HUES6 (cell line): ENCODE data around the gene HSBP1L1.

ENCODE experiments used
- H3K27ac ChIP-seq: 2 replicates; pipeline ENCODE4 v1.7.0; 2013; ENCODE audit warnings: low read depth, mild to moderate bottlenecking, low read length, inconsistent platforms
- H3K27me3 ChIP-seq: 2 replicates; pipeline ENCODE4 v1.6.1; 2013; ENCODE audit warnings: low read length; ENCODE audit not compliant: control insufficient read depth, insufficient read depth
- H3K36me3 ChIP-seq: 2 replicates; pipeline ENCODE4 v1.6.1; 2013; ENCODE audit warnings: low read length; ENCODE audit not compliant: control insufficient read depth, insufficient read depth
- H3K4me1 ChIP-seq: 2 replicates; pipeline ENCODE4 v1.6.1; 2013; ENCODE audit warnings: low read length; ENCODE audit not compliant: control insufficient read depth, insufficient read depth
- H3K4me3 ChIP-seq: 2 replicates; pipeline ENCODE4 v1.5.1; 2013; ENCODE audit warnings: low read depth, low read length
- H3K9ac ChIP-seq: one replicate; pipeline ENCODE4 v1.6.1; 2013; ENCODE audit warnings: mild to moderate bottlenecking, low read length
- H3K9me3 ChIP-seq: 2 replicates; pipeline ENCODE4 v1.6.1; 2013; ENCODE audit warnings: low read depth, low read length; ENCODE audit not compliant: control insufficient read depth, insufficient read depth

The HSBP1L1 gene

DNA sequence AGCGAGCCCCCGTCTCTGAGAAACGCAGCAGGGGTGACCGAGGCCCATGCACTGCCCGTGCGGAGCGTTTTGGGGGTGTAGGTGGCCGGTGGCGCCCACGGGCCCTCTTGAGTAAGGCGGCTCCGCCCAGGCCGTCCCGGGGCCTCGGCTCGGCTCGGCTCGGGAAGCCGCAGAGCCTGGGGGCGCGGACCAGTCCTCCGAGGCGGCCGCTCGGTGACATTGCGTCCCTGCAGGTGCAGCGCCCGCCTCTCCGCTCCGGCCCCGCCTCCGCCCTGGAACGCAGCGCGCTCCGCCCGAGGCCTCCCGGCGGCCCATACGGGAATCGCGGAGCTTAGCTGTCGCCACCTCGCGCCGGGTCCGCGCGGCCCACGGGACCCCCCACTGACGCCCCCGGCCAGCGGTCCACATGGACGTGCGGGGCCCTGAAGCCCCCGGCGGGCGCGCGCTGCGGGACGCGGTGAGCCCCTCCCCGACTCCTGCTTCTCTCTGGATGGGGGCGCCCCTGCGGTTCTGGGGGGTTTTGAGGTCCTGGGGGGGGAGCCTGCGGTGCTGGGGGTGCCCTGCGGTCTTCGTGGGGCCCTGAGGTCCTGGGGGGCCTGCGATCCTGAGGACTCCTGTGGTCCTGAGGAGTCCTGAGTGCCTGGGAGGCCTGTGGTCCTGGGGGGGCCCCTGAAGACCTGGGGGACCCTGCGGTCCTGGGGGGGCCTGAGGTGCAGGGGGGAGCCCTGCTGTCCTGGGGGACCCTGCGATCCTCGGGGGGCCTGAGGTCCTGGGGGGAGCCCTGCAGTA, at the start of gene HSBP1L1:
Gene HSBP1L1 (plus strand): TSS at position 314 of the 789 bp plus-strand sequence. CDS start 93 bp downstream, at position 407.
- Histone ChIP-seq H3K36me3 (no peaks in the 10 kb centered on the region), H3K9ac (peak within 1 kb of the TSS; percentile 49), H3K27me3 (peaks cover 61% of the 10 kb centered on the region), H3K27ac (no peak within 1 kb of the TSS), H3K9me3 (no peaks in the 10 kb centered on the region), H3K4me1 (peaks cover 34% of the 10 kb centered on the region), H3K4me3 (peak within 1 kb of the TSS; percentile 49)

- Histone ChIP-seq H3K9me3 (no peaks in the 10 kb centered on the region), H3K27ac (no peak overlapping the region), H3K27me3 (peaks cover 3% of the 10 kb centered on the region; the same call in 1 of the 2 replicates), H3K36me3 (peaks cover 2% of the 10 kb centered on the region), H3K9ac (no peak overlapping the region), H3K4me3 (no peak overlapping the region; the same call in 1 of the 2 replicates), H3K4me1 (peaks cover 9% of the 10 kb centered on the region)
These were observed 49.0 kb upstream of the HSBP1L1 start for GRCh38 chr18:79915161-79916127.

GRCh38 chr18:79916128-79916494, 48.3 kb upstream of the HSBP1L1 start:
- Histone ChIP-seq H3K4me1 (peaks cover 9% of the 10 kb centered on the region), H3K27me3 (peaks cover 3% of the 10 kb centered on the region; the same call in 1 of the 2 replicates), H3K9me3 (no peaks in the 10 kb centered on the region), H3K27ac (no peak overlapping the region), H3K36me3 (peaks cover 2% of the 10 kb centered on the region), H3K4me3 (no peak overlapping the region), H3K9ac (no peak overlapping the region)

DNA sequence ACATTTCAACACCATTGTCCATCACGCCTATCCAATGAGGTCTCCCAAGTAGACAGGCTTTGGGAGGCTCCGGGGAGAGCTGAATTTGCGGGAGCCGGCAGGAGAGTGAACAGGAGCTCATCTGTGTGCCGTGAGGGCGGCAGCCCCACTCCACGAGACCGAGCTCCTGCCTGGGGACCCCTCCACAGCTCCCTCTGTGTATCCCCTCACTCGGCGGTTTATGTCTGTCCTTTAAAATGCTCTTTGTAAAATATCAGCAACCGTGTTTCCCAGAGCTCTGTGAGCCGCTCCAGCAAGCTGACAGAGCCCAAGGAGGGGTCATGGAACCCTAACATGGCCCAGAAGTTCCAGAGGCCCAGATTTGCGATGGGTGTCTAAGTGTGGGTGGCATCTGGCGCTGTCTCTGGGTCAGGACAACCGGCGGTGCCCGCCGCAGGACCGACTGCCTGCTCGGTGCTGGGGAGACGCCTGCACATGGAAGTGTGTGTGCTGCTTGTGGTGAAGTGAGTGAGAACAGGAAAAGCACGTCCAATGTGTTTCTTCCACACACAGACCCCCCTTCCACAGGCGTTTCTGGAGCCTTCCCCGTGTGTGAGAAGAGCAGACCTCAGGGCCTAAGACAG, 47.8 kb upstream of the HSBP1L1 start:
- Histone ChIP-seq H3K27me3 (peaks cover 3% of the 10 kb centered on the region; the same call in 1 of the 2 replicates), H3K27ac (no peak overlapping the region), H3K4me1 (peaks cover 9% of the 10 kb centered on the region), H3K9me3 (no peaks in the 10 kb centered on the region), H3K36me3 (peaks cover 2% of the 10 kb centered on the region), H3K9ac (no peak overlapping the region), H3K4me3 (no peak overlapping the region)

DNA sequence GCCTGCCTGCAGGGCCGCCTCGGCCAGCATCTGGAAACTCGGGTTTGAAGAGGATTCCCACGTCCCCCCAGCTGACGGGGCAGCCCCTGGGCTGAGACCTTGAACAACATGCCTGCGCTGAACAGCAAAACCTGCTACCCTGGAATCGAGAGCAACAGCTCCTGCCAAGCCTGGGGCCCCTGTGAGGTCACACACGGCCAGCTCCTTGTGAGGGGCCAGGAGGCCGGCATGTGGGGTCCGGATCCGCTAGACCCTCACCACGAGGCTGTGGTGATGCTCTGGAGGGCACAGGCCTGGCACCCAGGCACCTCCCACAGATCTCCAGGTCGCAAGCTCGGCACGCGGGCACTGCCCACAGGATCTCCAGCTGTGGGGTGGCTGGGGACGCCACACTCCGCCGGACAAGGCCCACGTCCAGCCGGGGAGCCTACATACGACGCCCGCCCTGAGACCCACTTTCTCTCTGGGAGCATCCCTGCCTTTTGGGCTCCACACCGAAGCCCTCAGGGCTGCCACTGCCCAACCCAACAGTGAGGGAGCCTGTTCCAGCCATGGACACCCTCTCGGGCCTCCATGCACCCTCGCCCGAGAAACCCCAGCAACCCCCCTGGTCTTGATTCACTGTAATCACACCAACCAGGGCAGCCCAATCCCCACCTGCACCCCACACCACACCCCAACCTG, 47.1 kb upstream of the HSBP1L1 start:
- Histone ChIP-seq H3K36me3 (peaks cover 2% of the 10 kb centered on the region), H3K4me1 (peaks cover 9% of the 10 kb centered on the region), H3K27ac (no peak overlapping the region), H3K27me3 (peaks cover 1% of the 10 kb centered on the region; the same call in 1 of the 2 replicates), H3K9me3 (no peaks in the 10 kb centered on the region), H3K4me3 (no peak overlapping the region), H3K9ac (no peak overlapping the region)

DNA sequence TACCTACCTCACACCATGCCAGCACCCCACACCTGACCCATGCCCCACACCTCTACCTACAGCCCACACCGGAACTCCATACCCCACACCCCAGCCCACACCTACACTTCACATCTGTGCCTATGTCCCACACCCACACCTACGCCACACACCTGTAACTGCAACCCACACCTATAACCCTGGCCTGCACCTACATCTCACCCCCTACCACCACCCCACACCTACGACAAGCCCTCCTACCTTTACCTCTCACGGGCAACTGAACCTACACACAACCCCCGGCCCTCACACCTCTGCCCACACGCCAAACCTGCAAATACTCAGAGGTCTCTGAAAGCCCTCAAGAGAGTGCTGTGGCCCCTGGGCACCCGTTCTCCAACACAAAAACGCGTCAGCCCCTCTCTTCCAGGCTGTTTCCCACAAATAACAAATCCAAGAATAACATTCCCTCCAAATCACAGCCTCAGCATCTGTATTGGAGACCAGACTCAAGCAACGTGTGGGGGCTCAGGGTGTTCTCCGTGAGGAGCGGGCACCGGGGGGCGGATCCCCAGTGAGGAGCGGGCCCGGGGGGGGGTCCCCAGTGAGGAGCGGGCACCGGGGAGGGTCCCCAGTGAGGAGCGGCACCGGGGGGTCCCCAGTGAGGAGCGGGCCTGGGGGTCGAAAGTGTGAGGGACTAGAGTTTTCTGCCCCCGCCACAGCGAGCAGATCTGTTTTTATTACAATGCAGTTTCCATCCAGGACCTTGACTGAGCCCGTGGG, 46.4 kb upstream of the HSBP1L1 start:
- Histone ChIP-seq H3K4me1 (peaks cover 9% of the 10 kb centered on the region), H3K27ac (no peak overlapping the region), H3K4me3 (no peak overlapping the region)

DNA sequence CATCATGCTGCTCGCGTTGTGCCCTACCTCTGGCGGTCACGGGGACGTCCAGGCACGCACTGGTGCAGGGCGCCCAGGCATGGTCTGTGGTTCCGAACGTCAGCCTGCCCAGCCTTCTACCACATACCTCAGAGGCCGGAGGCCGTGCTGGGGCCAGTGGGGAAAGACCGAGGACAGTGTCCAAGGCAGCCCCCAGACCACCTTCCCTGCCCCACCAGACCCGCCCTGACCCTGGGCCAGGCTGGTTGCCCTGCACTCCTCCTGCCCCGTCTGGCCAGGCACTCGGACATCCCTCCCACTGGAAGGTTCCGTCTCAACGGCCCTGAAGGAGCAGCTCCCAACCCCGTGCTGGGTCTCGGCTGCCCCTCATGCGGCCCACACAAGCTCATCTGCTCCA, 45.8 kb upstream of the HSBP1L1 start:
- no peak overlapping the region for H3K9ac ChIP-seq
- peaks cover 2% of the 10 kb centered on the region for H3K36me3 ChIP-seq
- no peak overlapping the region for H3K27ac ChIP-seq
- H3K9me3 ChIP-seq = no peaks in the 10 kb centered on the region
- H3K4me3 ChIP-seq = no peak overlapping the region
- peaks cover 9% of the 10 kb centered on the region for H3K4me1 ChIP-seq
- H3K27me3 ChIP-seq = no peaks in the 10 kb centered on the region

More for the DNA sequence above, 46.4 kb upstream of the HSBP1L1 start:
- no peak overlapping the region for H3K9ac ChIP-seq
- H3K9me3 ChIP-seq = no peaks in the 10 kb centered on the region
- H3K36me3 ChIP-seq = peaks cover 2% of the 10 kb centered on the region
- no peaks in the 10 kb centered on the region for H3K27me3 ChIP-seq

- Histone ChIP-seq H3K4me3 (no peak overlapping the region), H3K36me3 (peaks cover 2% of the 10 kb centered on the region), H3K9ac (no peak overlapping the region), H3K27ac (no peak overlapping the region), H3K9me3 (no peaks in the 10 kb centered on the region), H3K27me3 (no peaks in the 10 kb centered on the region), H3K4me1 (peaks cover 9% of the 10 kb centered on the region)
These were observed 45.4 kb upstream of the HSBP1L1 start for GRCh38 chr18:79919089-79919488.

GRCh38 chr18:79921984-79922965, 42.2 kb upstream of the HSBP1L1 start:
- Histone ChIP-seq H3K27ac (no peak overlapping the region), H3K36me3 (peaks cover 2% of the 10 kb centered on the region), H3K27me3 (no peaks in the 10 kb centered on the region), H3K4me1 (no peaks in the 10 kb centered on the region; the same call in 1 of the 2 replicates), H3K4me3 (no peak overlapping the region), H3K9me3 (no peaks in the 10 kb centered on the region), H3K9ac (no peak overlapping the region)
